Measurements from ENCODE around the gene YTHDC2.

Gene YTHDC2

DNA sequence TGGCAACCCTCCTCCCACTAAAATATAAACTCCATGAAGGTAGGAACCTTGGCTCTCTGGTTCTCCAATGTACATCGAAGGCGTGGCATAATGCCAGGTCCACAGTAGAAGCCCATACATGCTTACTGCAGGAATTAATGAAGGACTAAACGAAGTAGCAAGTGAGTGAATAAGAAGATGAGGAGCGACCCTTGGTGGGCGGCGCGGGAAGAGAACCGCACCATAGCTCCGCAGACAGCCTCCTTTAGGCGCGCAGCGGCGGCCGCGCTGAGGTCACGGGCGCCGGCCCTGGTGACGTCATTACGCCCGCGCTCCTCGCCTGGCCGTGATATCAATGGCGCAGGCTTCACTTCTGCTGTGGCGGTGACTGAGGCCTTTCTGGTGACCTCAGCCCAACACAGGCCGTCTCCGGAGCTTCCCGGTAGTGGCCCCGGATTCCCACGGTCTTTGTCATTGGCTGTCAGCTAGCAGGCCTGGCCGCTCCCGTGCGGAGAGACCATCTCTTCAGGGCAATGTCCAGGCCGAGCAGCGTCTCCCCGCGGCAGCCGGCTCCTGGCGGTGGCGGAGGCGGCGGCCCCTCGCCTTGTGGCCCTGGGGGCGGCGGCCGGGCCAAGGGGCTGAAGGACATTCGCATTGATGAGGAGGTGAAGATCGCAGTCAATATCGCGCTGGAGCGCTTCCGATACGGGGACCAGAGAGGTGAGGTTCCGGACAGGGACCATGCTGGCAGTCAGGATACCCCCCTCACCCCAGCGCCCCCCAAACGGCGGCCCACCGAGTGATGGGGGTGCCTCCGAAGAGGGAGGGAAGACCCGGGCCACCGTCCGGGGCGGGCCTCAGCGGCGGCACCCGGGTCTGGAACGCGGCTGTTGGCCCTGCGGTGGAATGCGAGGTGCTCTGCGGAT is at the start of gene YTHDC2:
TSS of gene YTHDC2 (plus strand) at position 311 of the 905 bp plus-strand sequence. CDS start at position 513, 202 bp downstream.
- Mint-ChIP-seq H3K27me3 (peaks cover 23% of the 10 kb centered on the region), H3K27ac (ENCODE audit: low read depth) (peak within 1 kb of the TSS; percentile 92), H3K4me3 (peak within 1 kb of the TSS; percentile 91), H3K9me3 (no peaks in the 10 kb centered on the region), H3K4me1 (peaks cover 33% of the 10 kb centered on the region), H3K36me3 (ENCODE audit: insufficient read depth) (peaks cover 12% of the 10 kb centered on the region)
- peak; percentile 77 to 85 for DNase-seq (ENCODE audit: low spot score in 2 of 2)
- ATAC-seq (replicated peaks; ENCODE audit: extremely low read depth, poor library complexity, severe bottlenecking) = peak; percentile 96

DNA sequence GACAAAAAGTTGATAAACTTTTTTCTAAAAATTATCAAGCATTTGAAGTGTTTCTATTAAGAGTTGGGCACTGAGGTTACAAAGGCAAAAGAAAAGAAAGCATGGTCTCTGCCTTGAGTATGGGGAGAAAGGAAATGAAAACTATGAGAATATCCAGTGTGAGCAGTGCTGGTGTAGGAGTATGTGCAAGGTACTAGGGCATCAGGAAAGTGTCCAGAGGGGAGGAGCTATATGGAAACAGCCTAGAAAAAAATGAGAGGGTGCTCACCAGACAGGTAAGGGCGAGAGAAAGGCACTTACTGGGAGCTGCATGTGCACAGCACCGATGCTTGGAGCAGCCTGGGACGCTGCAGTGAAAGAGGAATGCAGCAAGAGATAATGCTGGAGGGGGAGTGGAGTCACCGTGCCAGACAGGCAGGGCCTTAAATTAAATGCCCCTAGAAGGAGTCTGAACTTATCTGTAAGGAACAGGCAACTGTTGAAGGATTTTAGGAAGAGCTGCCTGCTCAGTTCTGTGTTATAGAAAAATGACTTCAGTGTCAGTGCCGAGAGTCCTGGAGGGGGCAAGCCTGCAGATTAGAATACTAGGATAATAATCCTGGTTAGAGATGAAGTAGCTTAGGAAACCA is 39.3 kb upstream of the YTHDC2 start:
- H3K9me3 Mint-ChIP-seq = no peaks in the 10 kb centered on the region
- no peak for ATAC-seq (replicated peaks; ENCODE audit: extremely low read depth, poor library complexity, severe bottlenecking)
- H3K27ac Mint-ChIP-seq (ENCODE audit: low read depth) = no peak overlapping the region
- H3K4me1 Mint-ChIP-seq = no peaks in the 10 kb centered on the region
- no peak for DNase-seq (ENCODE audit: low spot score in 2 of 2)
- H3K27me3 Mint-ChIP-seq = peaks cover 77% of the 10 kb centered on the region
- peaks cover 3% of the 10 kb centered on the region for H3K36me3 Mint-ChIP-seq (ENCODE audit: insufficient read depth)
- no peak overlapping the region for H3K4me3 Mint-ChIP-seq

DNA sequence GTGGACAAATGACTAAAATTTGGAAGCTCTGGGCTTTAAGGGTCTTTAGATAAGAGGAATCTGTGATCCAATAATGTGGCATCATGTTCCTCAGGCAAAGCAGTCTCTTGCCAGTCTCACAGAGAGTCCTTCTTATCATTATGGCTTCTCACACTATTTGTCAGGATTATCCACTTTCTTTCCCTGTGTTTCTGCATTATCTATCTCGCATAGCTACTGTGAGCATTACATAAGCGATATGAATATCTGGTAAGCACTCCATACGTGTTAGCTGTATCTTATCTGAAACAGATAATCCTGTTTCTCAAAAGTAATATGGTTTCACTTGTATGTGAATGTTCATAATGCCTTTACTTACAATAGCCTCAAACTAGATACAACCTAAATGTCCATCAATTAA is 34.8 kb upstream of the YTHDC2 start:
- no peaks in the 10 kb centered on the region for H3K9me3 Mint-ChIP-seq
- no peak for DNase-seq (ENCODE audit: low spot score in 2 of 2)
- peaks cover 66% of the 10 kb centered on the region for H3K27me3 Mint-ChIP-seq
- ATAC-seq (replicated peaks; ENCODE audit: extremely low read depth, poor library complexity, severe bottlenecking) = no peak
- H3K4me3 Mint-ChIP-seq = no peak overlapping the region
- no peaks in the 10 kb centered on the region for H3K4me1 Mint-ChIP-seq
- no peak overlapping the region for H3K27ac Mint-ChIP-seq (ENCODE audit: low read depth)
- peaks cover 1% of the 10 kb centered on the region for H3K36me3 Mint-ChIP-seq (ENCODE audit: insufficient read depth)

DNA sequence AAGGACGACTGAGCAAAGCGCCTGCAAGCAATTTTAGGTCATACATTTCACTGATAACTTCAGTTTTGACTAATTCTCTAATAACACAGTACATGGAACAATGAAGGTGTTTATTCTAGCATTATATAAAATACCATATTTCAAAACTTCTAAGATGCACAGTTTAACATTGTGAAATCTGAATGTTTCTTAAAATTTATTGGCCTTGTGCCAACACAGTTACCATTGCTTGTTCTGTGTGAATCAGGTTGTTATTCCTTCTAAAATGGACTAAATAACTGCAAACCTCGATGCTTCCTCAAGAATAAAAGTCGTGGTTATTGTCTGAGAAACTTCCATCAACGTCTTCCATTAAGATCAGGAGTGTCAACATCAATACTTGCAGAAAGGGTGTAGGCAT is 33.3 kb upstream of the YTHDC2 start:
- Mint-ChIP-seq H3K9me3 (no peaks in the 10 kb centered on the region), H3K36me3 (ENCODE audit: insufficient read depth) (peaks cover 1% of the 10 kb centered on the region), H3K4me1 (no peaks in the 10 kb centered on the region), H3K27me3 (peaks cover 69% of the 10 kb centered on the region), H3K4me3 (no peak overlapping the region), H3K27ac (ENCODE audit: low read depth) (no peak overlapping the region)
- DNase-seq (ENCODE audit: low spot score in 2 of 2) (no peak), ATAC-seq (replicated peaks; ENCODE audit: extremely low read depth, poor library complexity, severe bottlenecking) (no peak)

DNA sequence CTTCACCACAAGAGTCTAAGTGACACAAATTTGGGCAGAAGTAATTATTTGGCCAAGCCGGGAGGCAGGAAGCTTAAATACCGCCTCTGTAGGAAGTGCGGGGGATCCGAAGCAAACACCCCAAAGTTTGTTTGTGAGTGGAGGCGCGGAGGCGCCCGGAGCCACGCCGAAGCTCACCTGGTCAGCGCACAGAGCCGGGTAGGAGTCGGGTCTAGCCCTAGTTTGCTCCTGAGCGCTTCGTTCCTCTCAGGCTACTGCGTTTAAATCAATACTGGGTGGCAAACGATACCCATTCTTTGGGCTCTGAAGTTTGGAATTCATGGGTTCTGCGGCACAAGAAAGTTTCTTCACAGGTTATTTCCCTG is 26.1 kb upstream of the YTHDC2 start:
- H3K9me3 Mint-ChIP-seq = peaks cover 15% of the 10 kb centered on the region
- ATAC-seq (replicated peaks; ENCODE audit: extremely low read depth, poor library complexity, severe bottlenecking) (no peak), DNase-seq (ENCODE audit: low spot score in 2 of 2) (no peak)
- H3K27me3 Mint-ChIP-seq = peaks cover 99% of the 10 kb centered on the region
- H3K4me1 Mint-ChIP-seq = peaks cover 20% of the 10 kb centered on the region
- no peaks in the 10 kb centered on the region for H3K36me3 Mint-ChIP-seq (ENCODE audit: insufficient read depth)
- no peak overlapping the region for H3K27ac Mint-ChIP-seq (ENCODE audit: low read depth)
- peak overlapping the region; percentile 66 for H3K4me3 Mint-ChIP-seq

DNA sequence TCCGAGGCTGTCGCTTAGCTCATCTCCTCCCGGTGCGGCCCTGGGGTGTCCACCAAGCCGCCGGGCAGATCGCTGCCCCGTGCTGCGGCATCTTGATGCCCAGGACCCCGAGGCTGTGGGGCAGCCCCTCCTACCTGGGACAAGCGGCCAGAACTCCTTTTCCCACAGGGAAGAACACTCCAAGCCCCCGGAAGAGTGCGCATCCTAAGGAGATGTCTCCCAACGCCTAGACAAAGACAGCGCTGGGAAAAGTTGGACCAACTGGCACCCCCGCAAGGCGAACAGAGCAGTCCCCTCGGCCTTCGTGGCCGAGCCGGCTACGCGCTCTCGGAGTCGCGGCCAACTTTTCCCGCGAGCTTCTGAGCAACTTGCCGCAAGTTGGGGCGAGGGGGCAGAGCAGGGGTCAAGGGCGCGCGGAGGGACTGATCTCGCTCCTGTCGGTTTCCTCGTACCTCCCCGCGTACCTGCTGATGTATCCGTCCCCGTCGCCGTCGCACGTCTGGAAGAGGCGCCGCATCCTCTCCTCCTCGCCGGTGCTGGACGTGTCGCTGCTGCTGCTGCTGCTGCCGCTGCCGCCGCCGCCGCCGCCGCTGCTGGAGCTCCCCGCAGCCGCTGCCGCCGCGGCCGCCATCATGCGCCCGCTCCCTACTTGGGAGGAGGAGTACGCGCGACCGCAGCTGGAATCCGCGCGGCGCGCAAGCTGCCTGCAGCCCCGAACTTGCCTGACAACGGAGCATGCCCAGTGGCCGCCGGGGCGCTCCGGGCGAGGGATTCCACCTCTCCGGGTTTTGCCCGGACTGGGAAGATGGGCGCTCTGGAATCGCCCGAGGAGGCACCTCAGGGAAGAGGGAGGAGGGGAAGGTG is 25.5 kb upstream of the YTHDC2 start, which contains the start of gene MCC:
TSS of gene MCC (minus strand) at position 673 of the 864 bp plus-strand sequence.
- H3K36me3 Mint-ChIP-seq (ENCODE audit: insufficient read depth) = no peaks in the 10 kb centered on the region
- peaks cover 97% of the 10 kb centered on the region for H3K27me3 Mint-ChIP-seq

DNA sequence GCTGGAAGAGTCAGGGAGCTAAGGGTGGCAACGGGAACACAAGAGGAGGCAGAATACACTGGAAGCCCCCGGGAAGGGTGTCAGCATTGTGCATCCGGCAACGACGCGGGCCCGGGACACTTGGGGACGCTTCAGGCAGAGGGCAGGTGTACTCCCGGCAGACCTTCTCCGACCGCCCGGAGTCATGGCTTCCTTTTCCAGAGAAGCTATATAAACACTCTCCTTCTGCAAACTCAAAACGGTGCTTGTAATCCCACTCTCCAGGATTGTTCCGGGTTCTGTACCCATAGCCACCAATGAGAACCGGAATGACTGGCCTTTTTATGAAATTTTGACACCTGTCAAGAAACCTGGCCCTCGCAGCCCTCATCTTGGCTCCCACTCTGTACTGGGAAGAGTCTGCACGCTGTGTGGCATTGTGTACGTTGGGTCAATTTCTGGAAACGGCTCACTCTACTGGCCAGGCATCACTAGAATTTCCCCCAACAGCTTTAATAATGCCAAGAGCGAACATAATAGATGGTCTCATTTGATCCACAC is 24.8 kb upstream of the YTHDC2 start:
- Mint-ChIP-seq H3K36me3 (ENCODE audit: insufficient read depth) (no peaks in the 10 kb centered on the region), H3K4me1 (peaks cover 20% of the 10 kb centered on the region), H3K4me3 (peak overlapping the region; percentile 66), H3K27me3 (peaks cover 90% of the 10 kb centered on the region), H3K9me3 (peaks cover 15% of the 10 kb centered on the region), H3K27ac (ENCODE audit: low read depth) (no peak overlapping the region)
- ATAC-seq (replicated peaks; ENCODE audit: extremely low read depth, poor library complexity, severe bottlenecking) (no peak), DNase-seq (ENCODE audit: low spot score in 2 of 2) (no peak)

More for the DNA sequence above, 25.5 kb upstream of the YTHDC2 start, which contains the start of gene MCC:
- Mint-ChIP-seq H3K4me1 (peaks cover 20% of the 10 kb centered on the region), H3K27ac (ENCODE audit: low read depth) (no peak within 1 kb of the TSS), H3K4me3 (peak within 1 kb of the TSS; percentile 66), H3K9me3 (peaks cover 15% of the 10 kb centered on the region)
- no peak for DNase-seq (ENCODE audit: low spot score in 2 of 2)
- peak; percentile 41 for ATAC-seq (replicated peaks; ENCODE audit: extremely low read depth, poor library complexity, severe bottlenecking)

DNA sequence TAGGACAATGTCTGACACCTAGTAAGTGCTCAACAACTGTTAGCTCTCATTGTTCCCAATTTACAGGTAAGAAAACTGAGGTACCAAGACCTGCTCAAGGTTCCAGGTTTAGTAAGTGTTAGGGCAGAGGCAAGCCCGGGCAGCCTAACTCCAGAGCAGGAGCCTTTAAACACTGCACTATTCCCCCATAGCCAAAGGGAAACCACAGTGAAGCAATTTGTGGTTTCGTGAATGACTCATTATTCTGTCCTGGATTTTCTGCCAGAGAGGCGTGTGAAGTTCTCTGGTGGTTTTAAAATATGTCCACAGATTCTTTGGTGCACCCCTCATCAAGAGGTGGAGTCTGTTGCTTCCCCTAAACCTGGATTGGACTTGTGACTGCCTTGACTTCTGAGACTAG is 24.2 kb upstream of the YTHDC2 start:
- Mint-ChIP-seq H3K4me1 (peaks cover 20% of the 10 kb centered on the region), H3K36me3 (ENCODE audit: insufficient read depth) (no peaks in the 10 kb centered on the region), H3K9me3 (peaks cover 15% of the 10 kb centered on the region), H3K27ac (ENCODE audit: low read depth) (no peak overlapping the region), H3K27me3 (peaks cover 85% of the 10 kb centered on the region), H3K4me3 (peak overlapping the region; percentile 66)
- ATAC-seq (replicated peaks; ENCODE audit: extremely low read depth, poor library complexity, severe bottlenecking) (peak; percentile 48), DNase-seq (ENCODE audit: low spot score in 2 of 2) (no peak)

DNA sequence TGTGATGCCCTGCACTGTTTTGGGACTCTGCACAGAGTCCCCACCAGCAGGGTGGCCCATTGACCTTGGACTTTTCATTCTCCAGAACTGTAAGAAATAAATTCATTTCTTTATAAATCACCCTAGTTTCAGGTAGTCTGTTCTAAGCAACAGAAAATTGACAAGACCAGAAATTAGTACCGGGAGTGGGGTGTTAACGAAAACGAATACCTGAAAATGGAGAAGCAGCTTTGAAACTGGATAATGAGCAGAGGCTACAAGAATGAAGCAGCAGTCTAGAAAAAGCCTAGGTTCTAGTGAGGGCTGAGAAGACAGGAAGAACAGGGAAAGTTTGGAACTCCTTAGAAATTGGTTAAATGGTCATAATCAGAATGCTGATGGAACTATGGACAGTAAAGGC is 23.2 kb upstream of the YTHDC2 start:
- H3K36me3 Mint-ChIP-seq (ENCODE audit: insufficient read depth) = no peaks in the 10 kb centered on the region
- H3K4me1 Mint-ChIP-seq = peaks cover 20% of the 10 kb centered on the region
- ATAC-seq (replicated peaks; ENCODE audit: extremely low read depth, poor library complexity, severe bottlenecking) = no peak
- peaks cover 15% of the 10 kb centered on the region for H3K9me3 Mint-ChIP-seq
- peaks cover 84% of the 10 kb centered on the region for H3K27me3 Mint-ChIP-seq
- H3K27ac Mint-ChIP-seq (ENCODE audit: low read depth) = no peak overlapping the region
- no peak for DNase-seq (ENCODE audit: low spot score in 2 of 2)
- H3K4me3 Mint-ChIP-seq = no peak overlapping the region

DNA sequence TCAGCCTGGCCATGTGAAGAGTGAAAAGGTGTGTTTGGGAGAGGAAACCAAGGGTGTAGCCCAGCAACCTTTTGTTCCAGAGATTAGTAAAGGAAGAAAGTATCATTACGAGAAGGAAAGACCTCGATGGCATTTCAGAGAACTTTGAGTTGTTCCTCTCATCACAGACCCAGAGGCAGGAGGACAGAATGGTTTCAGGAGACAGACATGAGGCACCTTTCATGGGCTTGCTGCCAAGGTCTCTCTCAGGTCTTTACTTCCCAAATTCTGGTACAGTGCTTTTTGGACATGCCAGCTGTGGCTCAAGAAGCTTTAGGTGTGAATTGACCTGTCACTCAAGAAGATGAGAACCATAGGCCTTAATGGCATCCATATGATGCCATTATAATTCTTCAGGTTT is 22.5 kb upstream of the YTHDC2 start:
- peaks cover 84% of the 10 kb centered on the region for H3K27me3 Mint-ChIP-seq
- DNase-seq (ENCODE audit: low spot score in 2 of 2) = no peak
- no peaks in the 10 kb centered on the region for H3K36me3 Mint-ChIP-seq (ENCODE audit: insufficient read depth)
- peaks cover 15% of the 10 kb centered on the region for H3K9me3 Mint-ChIP-seq
- H3K4me3 Mint-ChIP-seq = no peak overlapping the region
- ATAC-seq (replicated peaks; ENCODE audit: extremely low read depth, poor library complexity, severe bottlenecking) = no peak
- H3K4me1 Mint-ChIP-seq = peaks cover 20% of the 10 kb centered on the region
- no peak overlapping the region for H3K27ac Mint-ChIP-seq (ENCODE audit: low read depth)

DNA sequence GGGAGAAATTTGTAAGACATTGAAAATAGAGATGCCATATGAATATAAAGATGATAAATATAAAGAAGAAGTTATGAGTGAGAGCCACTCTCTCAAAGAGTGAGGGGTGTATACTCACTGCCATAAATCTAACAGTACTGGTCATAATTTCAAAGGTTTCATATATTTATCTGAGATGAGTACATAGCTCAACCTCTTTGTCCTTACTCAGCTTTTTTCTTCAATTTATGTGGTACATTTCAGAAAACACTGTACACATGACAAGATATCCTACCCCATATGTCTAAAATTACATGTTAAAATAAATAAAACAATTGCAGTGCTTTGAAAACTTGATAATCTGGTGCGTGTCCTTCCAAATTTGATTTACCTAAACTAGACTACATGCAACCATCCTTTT is 20.0 kb upstream of the YTHDC2 start:
- Mint-ChIP-seq H3K27me3 (peaks cover 81% of the 10 kb centered on the region), H3K27ac (ENCODE audit: low read depth) (no peak overlapping the region), H3K36me3 (ENCODE audit: insufficient read depth) (no peaks in the 10 kb centered on the region), H3K9me3 (peaks cover 15% of the 10 kb centered on the region), H3K4me3 (no peak overlapping the region), H3K4me1 (peaks cover 11% of the 10 kb centered on the region)
- DNase-seq (ENCODE audit: low spot score in 2 of 2) (no peak), ATAC-seq (replicated peaks; ENCODE audit: extremely low read depth, poor library complexity, severe bottlenecking) (no peak)

DNA sequence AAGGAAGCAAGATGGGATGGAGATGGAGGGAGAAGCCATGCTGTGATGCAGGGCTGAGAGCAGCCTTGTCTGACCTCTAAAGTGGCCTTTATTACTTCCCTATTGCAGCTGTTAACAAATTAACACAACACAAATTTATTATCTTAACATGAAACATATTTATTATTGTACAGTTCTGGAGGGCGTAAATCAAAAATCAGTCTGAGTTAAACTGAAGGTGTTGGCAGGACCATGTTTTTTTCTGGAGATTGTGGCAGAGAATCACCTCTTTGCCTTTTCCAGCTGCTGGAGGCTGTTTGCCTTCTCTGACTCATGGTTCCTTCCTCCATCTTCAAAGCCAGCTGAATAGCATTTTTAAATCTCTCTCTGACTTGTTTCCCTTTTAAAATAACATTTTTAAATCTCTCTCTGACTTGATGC is 18.1 kb upstream of the YTHDC2 start:
- H3K4me3 Mint-ChIP-seq = no peak overlapping the region
- no peak overlapping the region for H3K27ac Mint-ChIP-seq (ENCODE audit: low read depth)
- H3K9me3 Mint-ChIP-seq = peaks cover 7% of the 10 kb centered on the region
- DNase-seq (ENCODE audit: low spot score in 2 of 2) = no peak
- H3K4me1 Mint-ChIP-seq = no peaks in the 10 kb centered on the region
- ATAC-seq (replicated peaks; ENCODE audit: extremely low read depth, poor library complexity, severe bottlenecking) = no peak
- peaks cover 81% of the 10 kb centered on the region for H3K27me3 Mint-ChIP-seq
- H3K36me3 Mint-ChIP-seq (ENCODE audit: insufficient read depth) = peaks cover 1% of the 10 kb centered on the region
